Small intestine (tissue), 7 donors: ENCODE measurements around the gene PKD1. TPM values are rescaled to one million over a fixed set of nuclear protein-coding genes. Genes with fewer than 3 reads are reported as not detected.
"Not testable (repeated sequence)": the region's sequence is repeated elsewhere in the genome, so short reads cannot be mapped to it uniquely, and the experiment has no call there.

ENCODE experiments used
- DNase-seq, 2 donors: peaks; one replicate each; pipeline versions ENCODE4 v3.0.0 to v3.0.0-alpha.2; 2013
- FAIRE-seq: peaks from 2 replicates; lab custom pipeline; 2012; peaks lifted over from hg19 to GRCh38; lab: Jason Lieb, UNC
- H3K27ac ChIP-seq, 3 donors: one replicate each; pipeline ENCODE4 v1.5.1; 2013; ENCODE audit warnings: low read length in 2 of 3, mild to moderate bottlenecking in 2 of 3, control low read depth in 1 of 3, inconsistent platforms in 1 of 3, low read depth in 1 of 3, moderate library complexity in 1 of 3
- H3K27me3 ChIP-seq, 3 donors: one replicate each; pipeline ENCODE4 v1.6.1; 2013; ENCODE audit warnings: low read length in 3 of 3, inconsistent platforms in 1 of 3; ENCODE audit not compliant: control insufficient read depth in 3 of 3, insufficient read depth in 3 of 3
- H3K36me3 ChIP-seq, 3 donors: one replicate each; pipeline ENCODE4 v1.6.1; 2013; ENCODE audit warnings: low read length in 3 of 3, inconsistent platforms in 1 of 3, low read depth in 1 of 3, mild to moderate bottlenecking in 1 of 3, moderate library complexity in 1 of 3; ENCODE audit not compliant: control insufficient read depth in 3 of 3, insufficient read depth in 2 of 3
- H3K4me1 ChIP-seq, 3 donors: one replicate each; pipeline ENCODE4 v1.6.1; 2013; ENCODE audit warnings: low read length in 2 of 3, inconsistent platforms in 1 of 3, low read depth in 1 of 3, mild to moderate bottlenecking in 1 of 3, moderate library complexity in 1 of 3; ENCODE audit not compliant: control insufficient read depth in 3 of 3, insufficient read depth in 2 of 3
- H3K4me3 ChIP-seq, 3 donors: one replicate each; pipeline ENCODE4 v1.5.1; 2013; ENCODE audit warnings: low read length in 3 of 3, control low read depth in 1 of 3, inconsistent platforms in 1 of 3, low read depth in 1 of 3, mild to moderate bottlenecking in 1 of 3, moderate library complexity in 1 of 3
- H3K9me3 ChIP-seq, 2 donors: one replicate each; pipeline ENCODE4 v1.6.1; 2013; ENCODE audit warnings: low read depth in 1 of 2, low read length in 1 of 2; ENCODE audit not compliant: control insufficient read depth in 2 of 2, insufficient read depth in 1 of 2
- WGBS, 3 donors: extraction: QIAGEN DNeasy Blood & Tissue Kit; methylation state at CpG; one replicate each; pipeline ENCODE4 v1.1.7; 2013; 5-methylcytosine and 5-hydroxymethylcytosine counted together
- polyA plus RNA-seq, 4 donors: library from polyadenylated mRNA; stranded (reverse) in 3 of 4; unstranded in 1 of 4; fragments of 200-250 nt in 3 of 4; fragments of 120-200 nt in 1 of 4; gene quantifications; one replicate each; pipeline versions ENCODE4 v1.2.1 to v1.2.3, GENCODE V29; 2013
- donor health status: healthy with polysubstance abuse.
- donor health status: control.
- donor health status: control.
- donor health status: Bipolar disorder and iron deficiency.
- donor health status: healthy.

The PKD1 gene
- polyA plus RNA-seq, 4 donors = 10.5 to 42.2 (median 26.7) TPM

GRCh38 chr16:2114225-2114624 lies 21.5 kb downstream of the PKD1 start:
- 96 to 97% (median 96%) methylated on average over 24 to 26 of the region's 26 CpGs for WGBS, 3 donors
- not testable (repeated sequence) for DNase-seq, H3K4me1 ChIP-seq, H3K27me3 ChIP-seq, H3K9me3 ChIP-seq, FAIRE-seq, H3K4me3 ChIP-seq, H3K27ac ChIP-seq
- H3K36me3 ChIP-seq = peaks cover 0 to 48% (median 5%) of the 10 kb centered on the region in 3 donors

GRCh38 chr16:2112539-2113106 lies 23.1 kb downstream of the PKD1 start:
- H3K27ac ChIP-seq, H3K4me3 ChIP-seq, H3K9me3 ChIP-seq, H3K27me3 ChIP-seq, FAIRE-seq, H3K4me1 ChIP-seq, DNase-seq: not testable (repeated sequence)
- 78 to 84% (median 83%) methylated on average over 23 to 30 of the region's 30 CpGs for WGBS, 3 donors
- peaks cover 0 to 55% (median 5%) of the 10 kb centered on the region in 3 donors for H3K36me3 ChIP-seq

- H3K36me3 ChIP-seq = peaks cover 0 to 60% (median 5%) of the 10 kb centered on the region in 3 donors
Observed at GRCh38 chr16:2111412-2112335, 24.0 kb downstream of the PKD1 start.

GRCh38 chr16:2111009-2111353 lies 24.7 kb downstream of the PKD1 start:
- H3K27ac ChIP-seq, DNase-seq, H3K4me1 ChIP-seq, H3K4me3 ChIP-seq, FAIRE-seq, H3K9me3 ChIP-seq, H3K27me3 ChIP-seq: not testable (repeated sequence)
- 97 to 99% (median 97%) methylated on average over 24 to 36 of the region's 36 CpGs for WGBS, 3 donors
- peaks cover 0 to 55% (median 5%) of the 10 kb centered on the region in 3 donors for H3K36me3 ChIP-seq

More at GRCh38 chr16:2111412-2112335, 24.0 kb downstream of the PKD1 start:
- not testable (repeated sequence) for H3K4me3 ChIP-seq, H3K27ac ChIP-seq, DNase-seq, H3K4me1 ChIP-seq, H3K27me3 ChIP-seq, H3K9me3 ChIP-seq, FAIRE-seq
- 95 to 97% (median 96%) methylated on average over 50 to 65 of the region's 65 CpGs for WGBS, 3 donors

GRCh38 chr16:2110332-2111008 lies 25.2 kb downstream of the PKD1 start:
- not testable (repeated sequence) for H3K27ac ChIP-seq, H3K4me1 ChIP-seq, DNase-seq, H3K4me3 ChIP-seq, H3K27me3 ChIP-seq, H3K9me3 ChIP-seq, FAIRE-seq
- peaks cover 0 to 57% (median 2%) of the 10 kb centered on the region in 3 donors for H3K36me3 ChIP-seq
- WGBS, 3 donors = 92 to 94% (median 93%) methylated on average over 38 to 43 of the region's 43 CpGs

GRCh38 chr16:2109872-2110271 lies 25.8 kb downstream of the PKD1 start:
- peaks cover 0 to 59% (median 2%) of the 10 kb centered on the region in 3 donors for H3K36me3 ChIP-seq
- H3K4me3 ChIP-seq, H3K9me3 ChIP-seq, FAIRE-seq, H3K27me3 ChIP-seq, H3K4me1 ChIP-seq, H3K27ac ChIP-seq, DNase-seq: not testable (repeated sequence)
- 91 to 97% (median 95%) methylated on average over 12 to 22 of the region's 23 CpGs for WGBS, 3 donors

GRCh38 chr16:2109271-2109580 lies 26.5 kb downstream of the PKD1 start:
- 93 to 95% (median 94%) methylated on average over 20 to 25 of the region's 25 CpGs for WGBS, 3 donors
- not testable (repeated sequence) for FAIRE-seq, DNase-seq, H3K9me3 ChIP-seq, H3K4me1 ChIP-seq, H3K27ac ChIP-seq, H3K27me3 ChIP-seq, H3K4me3 ChIP-seq
- peaks cover 0 to 55% (median 0%) of the 10 kb centered on the region in 3 donors for H3K36me3 ChIP-seq
